Breast epithelium (tissue), 4 donors: ENCODE measurements around the gene ASPG. TPM values are rescaled to one million over a fixed set of nuclear protein-coding genes. Genes with fewer than 3 reads are reported as not detected.

Experiments used
- DNase-seq, 2 donors: peaks; one replicate each; pipeline ENCODE4 v3.0.0-alpha.2; 2019; ENCODE audit warnings: low spot score in 2 of 2
- H3K27ac ChIP-seq, 2 donors: fragments of 200-600 bp; sonication (generic) in 1 of 2; one replicate each; pipeline ENCODE4 v1.5.1; 2016 to 2019; ENCODE audit warnings: mild to moderate bottlenecking in 1 of 2
- H3K27me3 ChIP-seq, 2 donors: fragments of 200-600 bp; sonication (generic) in 1 of 2; one replicate each; pipeline versions ENCODE4 v1.5.1 to v1.6.0; 2017 to 2019; ENCODE audit warnings: control low read depth in 1 of 2, mild to moderate bottlenecking in 1 of 2
- H3K36me3 ChIP-seq: fragments of 200-600 bp; one replicate; pipeline ENCODE4 v1.5.1; 2019
- H3K4me1 ChIP-seq, 2 donors: fragments of 200-600 bp; sonication (generic); one replicate each; pipeline ENCODE4 v1.5.1; 2016 to 2019; ENCODE audit warnings: control low read depth in 1 of 2
- H3K4me3 ChIP-seq, 3 donors: fragments of 200-600 bp; sonication (generic); 1 replicate in 2 of 3; 2 replicates in 1 of 3; pipeline ENCODE4 v1.5.1; 2016 to 2019; ENCODE audit warnings: mild to moderate bottlenecking in 3 of 3, moderate library complexity in 2 of 3
- H3K9me3 ChIP-seq, 2 donors: fragments of 200-600 bp; sonication (generic) in 1 of 2; one replicate each; pipeline ENCODE4 v1.5.1; 2016 to 2019; ENCODE audit warnings: control low read depth in 1 of 2
- POLR2A ChIP-seq: fragments of 450-650 bp; IDR thresholded peaks from one replicate; pipeline ENCODE4 v1.6.1; 2016; ENCODE audit warnings: antibody characterized with exemption, mild to moderate bottlenecking, moderate library complexity
- POLR2AphosphoS5 ChIP-seq, 3 donors: sonication (generic); formaldehyde crosslinking; IDR thresholded peaks; one replicate each; pipeline ENCODE4 v1.6.1; 2017; ENCODE audit warnings: antibody characterized with exemption in 3 of 3
- intact Hi-C: fragments of 100-400 bp; cut with DNase I; formaldehyde crosslinking; loops from one replicate; pipeline ENCODE4 v1.15.1; 2023; ENCODE audit warnings: low total_unique reads
- total RNA-seq, 3 donors: library from RNA; depleted of rRNA; stranded (reverse); fragments of >200 nt; gene quantifications; one replicate each; pipeline ENCODE4 v1.1.0, GENCODE V29; 2016
- TF ChIP-seq, protein P1 (sequence below), 3 donors: fragments of 450-650 bp; IDR thresholded peaks; one replicate each; pipeline ENCODE4 v1.5.1; 2016 to 2017; ENCODE audit warnings: antibody characterized with exemption in 3 of 3, mild to moderate bottlenecking in 3 of 3, moderate library complexity in 3 of 3

Gene ASPG
- total RNA-seq, result under 1 TPM in 2 of 3 donors, not detected in 1; 0.15 to 0.33 TPM

DNA sequence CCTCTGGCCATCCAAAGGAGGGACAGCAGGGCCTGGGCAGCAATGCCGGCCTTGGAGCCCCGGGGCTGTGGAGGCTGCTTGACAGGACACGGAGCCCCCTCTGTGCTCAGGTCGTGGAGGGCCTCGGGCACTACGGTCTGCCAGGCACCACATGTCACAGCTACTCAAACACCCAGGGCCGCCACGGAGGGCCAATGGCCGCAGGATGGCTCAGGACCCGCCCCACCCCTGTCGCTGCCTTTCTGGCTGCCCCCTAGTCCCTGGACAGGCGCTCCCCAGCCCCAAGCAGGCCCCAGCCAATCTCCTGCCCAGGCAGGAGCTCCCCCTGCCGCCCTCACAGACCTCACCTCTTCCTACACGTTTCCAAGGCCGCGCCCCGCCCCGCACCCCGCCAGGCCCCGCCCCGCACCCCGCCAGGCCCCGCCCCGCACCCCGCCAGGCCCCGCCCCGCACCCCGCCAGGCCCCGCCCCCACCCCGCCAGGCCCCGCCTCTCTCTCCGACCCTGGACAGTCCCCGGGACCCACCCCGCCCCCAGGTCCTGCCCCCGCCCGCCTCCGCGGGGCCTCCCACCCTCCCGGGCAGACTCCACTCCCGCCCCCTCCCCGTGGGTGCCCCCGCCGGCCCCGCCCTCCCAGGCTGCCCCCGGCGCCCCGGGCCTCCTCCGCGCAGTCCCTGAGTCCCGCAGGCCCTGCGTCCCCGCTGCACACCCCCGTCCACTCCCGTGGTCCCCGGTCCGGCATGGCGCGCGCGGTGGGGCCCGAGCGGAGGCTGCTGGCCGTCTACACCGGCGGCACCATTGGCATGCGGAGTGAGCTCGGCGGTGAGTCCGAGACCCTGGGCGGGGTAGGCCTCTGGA lies at the start of gene ASPG:
Gene ASPG (plus strand): TSS at position 669 of the 857 bp plus-strand sequence. CDS start 71 bp downstream, at position 740.
- H3K4me3 ChIP-seq, result peak within 1 kb of the TSS in 2 of 3 donors; percentile 18 to 59
- no peaks in the 10 kb centered on the region for H3K36me3 ChIP-seq
- H3K27me3 ChIP-seq, result peaks cover 2 to 36% of the 10 kb centered on the region in 2 donors
- DNase-seq, result no peak
- H3K4me1 ChIP-seq, result no peaks in the 10 kb centered on the region
- no peaks in the 10 kb centered on the region for H3K9me3 ChIP-seq
- peak within 1 kb of the TSS in 1 of 2 donors; percentile 32 for H3K27ac ChIP-seq
- TF ChIP-seq POLR2AphosphoS5 (IDR thresholded peaks at IDR 0.05) (no peak), POLR2A (no peak)
- TF ChIP-seq, protein P1, sequence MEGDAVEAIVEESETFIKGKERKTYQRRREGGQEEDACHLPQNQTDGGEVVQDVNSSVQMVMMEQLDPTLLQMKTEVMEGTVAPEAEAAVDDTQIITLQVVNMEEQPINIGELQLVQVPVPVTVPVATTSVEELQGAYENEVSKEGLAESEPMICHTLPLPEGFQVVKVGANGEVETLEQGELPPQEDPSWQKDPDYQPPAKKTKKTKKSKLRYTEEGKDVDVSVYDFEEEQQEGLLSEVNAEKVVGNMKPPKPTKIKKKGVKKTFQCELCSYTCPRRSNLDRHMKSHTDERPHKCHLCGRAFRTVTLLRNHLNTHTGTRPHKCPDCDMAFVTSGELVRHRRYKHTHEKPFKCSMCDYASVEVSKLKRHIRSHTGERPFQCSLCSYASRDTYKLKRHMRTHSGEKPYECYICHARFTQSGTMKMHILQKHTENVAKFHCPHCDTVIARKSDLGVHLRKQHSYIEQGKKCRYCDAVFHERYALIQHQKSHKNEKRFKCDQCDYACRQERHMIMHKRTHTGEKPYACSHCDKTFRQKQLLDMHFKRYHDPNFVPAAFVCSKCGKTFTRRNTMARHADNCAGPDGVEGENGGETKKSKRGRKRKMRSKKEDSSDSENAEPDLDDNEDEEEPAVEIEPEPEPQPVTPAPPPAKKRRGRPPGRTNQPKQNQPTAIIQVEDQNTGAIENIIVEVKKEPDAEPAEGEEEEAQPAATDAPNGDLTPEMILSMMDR (IDR thresholded peaks at IDR 0.05), result no peak
- intact Hi-C loops, result no loop called here

DNA sequence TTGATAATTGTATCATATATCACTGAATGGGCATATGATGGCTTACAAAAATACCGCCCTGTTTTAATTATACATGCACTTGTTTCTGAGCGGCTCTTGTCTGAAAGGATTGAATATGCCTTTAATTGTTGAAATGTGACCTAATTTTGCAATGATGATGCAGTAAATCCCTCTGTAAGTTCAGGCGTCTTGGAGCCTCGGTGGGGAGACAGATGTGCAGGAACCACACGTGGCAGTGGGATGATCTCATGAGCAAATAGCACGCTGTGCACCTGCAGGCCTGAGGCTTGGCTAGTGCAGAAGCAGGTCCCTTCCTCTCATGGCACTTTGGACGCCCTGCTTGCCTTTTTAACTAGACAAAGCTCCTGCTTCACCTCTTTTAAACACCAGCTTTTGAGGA lies 49.3 kb upstream of the ASPG start:
- no peak overlapping the region for H3K27ac ChIP-seq
- H3K36me3 ChIP-seq, result no peaks in the 10 kb centered on the region
- intact Hi-C loops, result no loop called here
- no peaks in the 10 kb centered on the region for H3K9me3 ChIP-seq
- no peak for DNase-seq
- H3K27me3 ChIP-seq, result peaks cover 0 to 24% of the 10 kb centered on the region in 2 donors
- H3K4me1 ChIP-seq, result no peaks in the 10 kb centered on the region
- H3K4me3 ChIP-seq, result no peak overlapping the region
- TF ChIP-seq POLR2A (no peak), POLR2AphosphoS5 (IDR thresholded peaks at IDR 0.05) (no peak)
- TF ChIP-seq, protein P1 (IDR thresholded peaks at IDR 0.05), result no peak

DNA sequence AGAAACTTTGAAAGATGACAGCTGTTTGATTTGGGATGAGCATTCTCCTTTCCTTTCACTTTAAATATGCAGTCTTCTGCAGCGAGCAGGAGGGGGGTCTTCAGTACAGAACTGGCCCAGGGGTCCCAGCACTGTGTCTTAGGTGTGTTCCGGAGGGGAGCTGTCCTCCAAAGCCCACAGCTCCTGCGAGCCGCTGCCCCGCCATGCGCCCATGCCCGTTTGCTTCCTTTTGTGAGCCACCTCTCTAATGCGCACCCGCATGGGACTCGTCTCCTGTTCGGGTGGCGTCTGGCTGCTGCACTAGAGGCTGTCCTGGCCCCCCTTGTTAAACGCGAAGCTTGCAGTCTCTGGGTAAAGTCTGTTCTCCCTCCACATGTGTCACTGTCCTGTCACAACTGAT lies 48.4 kb upstream of the ASPG start:
- H3K27ac ChIP-seq, result no peak overlapping the region
- DNase-seq, result no peak
- H3K36me3 ChIP-seq, result no peaks in the 10 kb centered on the region
- H3K9me3 ChIP-seq, result no peaks in the 10 kb centered on the region
- no peak for TF ChIP-seq POLR2AphosphoS5 (IDR thresholded peaks at IDR 0.05)
- TF ChIP-seq POLR2A, result no peak
- TF ChIP-seq, protein P1 (IDR thresholded peaks at IDR 0.05), result no peak
- intact Hi-C loops, result no loop called here
- H3K27me3 ChIP-seq, result peaks cover 0 to 24% of the 10 kb centered on the region in 2 donors
- no peak overlapping the region for H3K4me3 ChIP-seq
- no peaks in the 10 kb centered on the region for H3K4me1 ChIP-seq

- Histone ChIP-seq H3K9me3 (no peaks in the 10 kb centered on the region), H3K27ac (no peak overlapping the region), H3K4me3 (no peak overlapping the region), H3K36me3 (no peaks in the 10 kb centered on the region), H3K4me1 (no peaks in the 10 kb centered on the region), H3K27me3 (peaks cover 0 to 21% of the 10 kb centered on the region in 2 donors)
- TF ChIP-seq, protein P1 (IDR thresholded peaks at IDR 0.05), result no peak
- TF ChIP-seq POLR2A (no peak), POLR2AphosphoS5 (IDR thresholded peaks at IDR 0.05) (no peak)
- DNase-seq, result no peak
- intact Hi-C loops, result no loop called here
Measured at GRCh38 chr14:104037903-104038302, 47.6 kb upstream of the ASPG start.

GRCh38 chr14:104039214-104039613 lies 46.3 kb upstream of the ASPG start:
- Histone ChIP-seq H3K9me3 (no peaks in the 10 kb centered on the region), H3K4me1 (no peaks in the 10 kb centered on the region), H3K27ac (no peak overlapping the region), H3K36me3 (no peaks in the 10 kb centered on the region), H3K4me3 (no peak overlapping the region), H3K27me3 (peaks cover 0 to 19% of the 10 kb centered on the region in 2 donors)
- TF ChIP-seq POLR2A (no peak), POLR2AphosphoS5 (IDR thresholded peaks at IDR 0.05) (no peak)
- TF ChIP-seq, protein P1 (IDR thresholded peaks at IDR 0.05), result no peak
- intact Hi-C loops, result no loop called here
- no peak for DNase-seq
